PC-9 (cell line): ENCODE data around the gene ABL2. TPM values are rescaled to one million over a fixed set of nuclear protein-coding genes. Genes with fewer than 3 reads are reported as not detected.

ENCODE experiments used
- BruUV-seq: library from RNA; stranded (reverse); fragments of 400-500 nt; replicated peaks from 2 replicates; lab custom pipeline; 2021; lab: Mats Ljungman, UMichigan
- CTCF ChIA-PET: fragments of 300-600 bp; sonication (Branson Sonifier 250); formaldehyde crosslinking; loops from one replicate; lab custom pipeline; 2022; ENCODE audit warnings: antibody characterized with exemption; lab: Charles Lee
- POLR2A ChIA-PET: fragments of 300-600 bp; sonication (Branson Sonifier 250); formaldehyde crosslinking; loops from one replicate; lab custom pipeline; 2022; ENCODE audit warnings: antibody characterized with exemption; ENCODE audit not compliant: unreplicated experiment; lab: Charles Lee
- DNase-seq, 2 experiments: peaks; one replicate each; pipeline versions ENCODE4 v3.0.0 to v3.0.0-alpha.2; 2015 to 2022; ENCODE audit warnings: mixed read lengths in 1 of 2
- H2AFZ ChIP-seq: fragments of 200-600 bp; sonication (generic); 2 replicates; pipeline ENCODE4 v1.8.1; 2017; ENCODE audit warnings: antibody characterized with exemption
- H3F3A ChIP-seq: fragments of 200-600 bp; sonication (generic); 2 replicates; pipeline ENCODE4 v1.8.1; 2017; ENCODE audit warnings: antibody characterized with exemption, mild to moderate bottlenecking, low read depth; ENCODE audit not compliant: insufficient read depth
- H3K27ac ChIP-seq: fragments of 200-600 bp; sonication (generic); 2 replicates; pipeline ENCODE4 v1.6.1; 2016; ENCODE audit warnings: mixed run types
- H3K27me3 ChIP-seq: fragments of 200-600 bp; sonication (generic); 2 replicates; pipeline ENCODE4 v1.6.1; 2016; ENCODE audit warnings: low read depth, mixed run types; ENCODE audit not compliant: insufficient read depth
- H3K36me3 ChIP-seq: fragments of 200-600 bp; sonication (generic); 2 replicates; pipeline ENCODE4 v1.6.1; 2016; ENCODE audit warnings: low read depth, mixed run types
- H3K4me1 ChIP-seq: fragments of 200-600 bp; sonication (generic); replicated peaks from 2 replicates; pipeline ENCODE4 v1.6.1; 2016; ENCODE audit warnings: mixed run types; ENCODE audit not compliant: insufficient read depth
- H3K4me2 ChIP-seq: fragments of 200-600 bp; sonication (generic); 2 replicates; pipeline ENCODE4 v1.6.1; 2017; ENCODE audit warnings: mixed run types
- H3K4me3 ChIP-seq: fragments of 200-600 bp; sonication (generic); 2 replicates; pipeline ENCODE4 v1.6.1; 2016; ENCODE audit warnings: mixed run types
- H3K79me2 ChIP-seq: fragments of 200-600 bp; sonication (generic); 2 replicates; pipeline ENCODE4 v1.6.1; 2017; ENCODE audit warnings: low read depth, mixed run types
- H3K9me2 ChIP-seq: fragments of 200-600 bp; sonication (generic); 2 replicates; pipeline ENCODE4 v1.8.1; 2017; ENCODE audit warnings: mild to moderate bottlenecking; ENCODE audit not compliant: insufficient read depth
- H3K9me3 ChIP-seq: fragments of 200-600 bp; sonication (generic); 2 replicates; pipeline ENCODE4 v1.8.1; 2016; ENCODE audit warnings: low read depth; ENCODE audit not compliant: insufficient read depth
- H4K20me1 ChIP-seq: fragments of 200-600 bp; sonication (generic); 2 replicates; pipeline ENCODE4 v1.8.1; 2017; ENCODE audit not compliant: insufficient read depth
- EZH2 ChIP-seq: fragments of 200-600 bp; sonication (generic); IDR thresholded peaks from 2 replicates; pipeline ENCODE4 v1.8.0; 2017; ENCODE audit warnings: antibody characterized with exemption, low read depth
- intact Hi-C: fragments of 100-400 bp; cut with micrococcal nuclease; formaldehyde crosslinking; loops from one replicate; pipeline ENCODE4 v1.10.0; 2022; ENCODE audit not compliant: unreplicated experiment
- total RNA-seq: library from RNA; stranded (reverse); gene quantifications from 2 replicates; pipeline ENCODE4 v1.2.3, GENCODE V29; 2021
- TF ChIP-seq, protein P1 (sequence below): fragments of 200-600 bp; sonication (generic); conservative IDR thresholded peaks from 2 replicates; pipeline ENCODE4 v1.6.1; 2017; ENCODE audit warnings: mixed run types, antibody characterized with exemption, mild to moderate bottlenecking, moderate library complexity

The ABL2 gene
- total RNA-seq, 1 experiment from 2014 or later = 27.4 TPM

- no peak for DNase-seq
- Histone ChIP-seq H3K4me1 (peaks cover 14% of the 10 kb centered on the region), H3K4me2 (0 out of 2 replicates have a peak overlapping the region, but pooled peaks have one; percentile 11), H3F3A (0 out of 2 replicates have a peak, but pooled peaks cover 11% of the 10 kb centered on the region), H3K9me3 (no peaks in the 10 kb centered on the region), H2AFZ (no peak overlapping the region), H3K36me3 (no peaks in the 10 kb centered on the region), H4K20me1 (peaks cover 11% of the 10 kb centered on the region; the same call in 1 of the 2 replicates), H3K27ac (peak overlapping the region; percentile 39), H3K79me2 (peaks cover 78% of the 10 kb centered on the region), H3K4me3 (no peak overlapping the region), H3K9me2 (no peaks in the 10 kb centered on the region), H3K27me3 (no peaks in the 10 kb centered on the region)
- TF ChIP-seq, protein P1, sequence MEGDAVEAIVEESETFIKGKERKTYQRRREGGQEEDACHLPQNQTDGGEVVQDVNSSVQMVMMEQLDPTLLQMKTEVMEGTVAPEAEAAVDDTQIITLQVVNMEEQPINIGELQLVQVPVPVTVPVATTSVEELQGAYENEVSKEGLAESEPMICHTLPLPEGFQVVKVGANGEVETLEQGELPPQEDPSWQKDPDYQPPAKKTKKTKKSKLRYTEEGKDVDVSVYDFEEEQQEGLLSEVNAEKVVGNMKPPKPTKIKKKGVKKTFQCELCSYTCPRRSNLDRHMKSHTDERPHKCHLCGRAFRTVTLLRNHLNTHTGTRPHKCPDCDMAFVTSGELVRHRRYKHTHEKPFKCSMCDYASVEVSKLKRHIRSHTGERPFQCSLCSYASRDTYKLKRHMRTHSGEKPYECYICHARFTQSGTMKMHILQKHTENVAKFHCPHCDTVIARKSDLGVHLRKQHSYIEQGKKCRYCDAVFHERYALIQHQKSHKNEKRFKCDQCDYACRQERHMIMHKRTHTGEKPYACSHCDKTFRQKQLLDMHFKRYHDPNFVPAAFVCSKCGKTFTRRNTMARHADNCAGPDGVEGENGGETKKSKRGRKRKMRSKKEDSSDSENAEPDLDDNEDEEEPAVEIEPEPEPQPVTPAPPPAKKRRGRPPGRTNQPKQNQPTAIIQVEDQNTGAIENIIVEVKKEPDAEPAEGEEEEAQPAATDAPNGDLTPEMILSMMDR = no peak
- no peak for TF ChIP-seq EZH2
- intact Hi-C loops = no loop called here
- no TSS peak for BruUV-seq
- ChIA-PET CTCF (no interaction called here), POLR2A (interaction anchor here (0.7 kb wide), 1 partner anchor 764 kb away, joined by 5 read pairs; no protein-coding TSS in a partner anchor)
Observed at GRCh38 chr1:179208681-179209477, 20.6 kb downstream of the ABL2 start.

- no TSS peak for BruUV-seq
- Histone ChIP-seq H3K27me3 (no peaks in the 10 kb centered on the region), H3K9me2 (no peaks in the 10 kb centered on the region), H3K4me1 (peaks cover 14% of the 10 kb centered on the region), H3K4me2 (no peak overlapping the region), H3F3A (0 out of 2 replicates have a peak, but pooled peaks cover 11% of the 10 kb centered on the region), H3K36me3 (no peaks in the 10 kb centered on the region), H4K20me1 (peaks cover 6% of the 10 kb centered on the region; the same call in 1 of the 2 replicates), H3K9me3 (no peaks in the 10 kb centered on the region; the same call in 1 of the 2 replicates), H3K27ac (no peak overlapping the region), H3K79me2 (peaks cover 74% of the 10 kb centered on the region), H2AFZ (no peak overlapping the region), H3K4me3 (no peak overlapping the region)
- intact Hi-C loops = no loop called here
- CTCF ChIA-PET = interaction anchor here (0.7 kb wide), 1 partner anchor 11 kb away, joined by 7 read pairs; no protein-coding TSS in a partner anchor
- POLR2A ChIA-PET = interaction anchor here (0.6 kb wide), 1 partner anchor 1123 kb away, joined by 3 read pairs; no protein-coding TSS in a partner anchor
- TF ChIP-seq, protein P1 = no peak
- TF ChIP-seq EZH2 = no peak
- no peak for DNase-seq
Observed at GRCh38 chr1:179206812-179207211, 22.7 kb downstream of the ABL2 start.

GRCh38 chr1:179205284-179205683 is 24.2 kb downstream of the ABL2 start:
- POLR2A ChIA-PET = no interaction called here
- Histone ChIP-seq H3K4me3 (no peak overlapping the region), H3K4me1 (peaks cover 14% of the 10 kb centered on the region), H3F3A (0 out of 2 replicates have a peak, but pooled peaks cover 11% of the 10 kb centered on the region), H2AFZ (no peak overlapping the region), H3K9me3 (no peaks in the 10 kb centered on the region; the same call in 1 of the 2 replicates), H3K36me3 (no peaks in the 10 kb centered on the region), H3K27me3 (no peaks in the 10 kb centered on the region), H3K9me2 (no peaks in the 10 kb centered on the region), H3K79me2 (peaks cover 77% of the 10 kb centered on the region), H3K4me2 (no peak overlapping the region), H4K20me1 (peaks cover 6% of the 10 kb centered on the region; the same call in 1 of the 2 replicates), H3K27ac (no peak overlapping the region)
- intact Hi-C loops = no loop called here
- no TSS peak for BruUV-seq
- no peak for DNase-seq
- TF ChIP-seq, protein P1 = no peak
- CTCF ChIA-PET = no interaction called here
